ENCODE measurements around the gene PRR23A.

PRR23A gene

DNA sequence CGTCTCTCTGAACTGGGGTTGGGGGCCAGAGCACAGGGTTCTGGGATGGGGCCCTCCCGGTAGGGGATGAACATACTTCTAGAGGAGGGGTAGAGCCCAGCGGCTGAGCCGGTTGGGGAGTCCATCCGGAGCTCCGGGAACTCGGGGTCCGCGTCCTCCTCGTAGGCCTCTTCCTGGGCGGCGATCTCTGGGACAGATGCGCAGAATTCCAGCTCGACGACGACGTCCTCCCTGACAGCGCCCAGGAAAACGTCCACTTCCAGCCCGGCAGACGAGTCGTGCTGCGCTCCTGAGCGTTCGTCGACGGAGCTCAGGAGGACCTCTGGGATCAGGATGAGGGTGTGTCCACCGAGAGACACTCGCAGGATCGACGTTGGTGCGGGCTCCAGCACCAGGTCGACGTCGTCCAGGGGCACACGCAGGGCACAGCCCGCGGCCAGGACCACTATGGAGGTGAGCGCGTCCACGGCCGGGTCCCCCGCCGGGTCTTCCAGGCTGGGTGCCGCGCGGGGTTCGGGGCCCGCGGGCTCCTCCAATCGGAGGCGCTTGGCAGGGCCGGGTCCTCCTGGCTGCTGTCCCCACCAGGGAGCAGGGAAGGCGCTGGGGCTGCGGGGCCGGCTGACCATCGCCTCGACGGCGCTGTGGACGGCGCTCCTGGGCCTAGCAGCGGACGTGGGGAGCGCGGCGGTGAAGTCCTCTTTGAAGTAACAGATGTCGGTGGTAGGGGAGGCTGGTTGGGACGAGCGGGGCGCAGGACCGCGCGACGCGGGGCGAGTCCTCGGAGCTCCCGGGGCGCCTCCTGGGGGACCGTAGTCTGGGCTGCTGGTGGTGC lies 14.2 kb upstream of the PRR23A start:
- TF ChIP-seq CTCF (IDR thresholded peaks at IDR 0.05), result no peak
- Histone ChIP-seq H3K4me3 (ENCODE audit: low read depth, low read length) (no peak overlapping the region), H3K36me3 (ENCODE audit: control insufficient read depth, insufficient read depth, low read length) (no peaks in the 10 kb centered on the region), H3K27ac (no peak overlapping the region), H3K79me2 (no peaks in the 10 kb centered on the region), H3K4me1 (no peaks in the 10 kb centered on the region), H3K4me2 (ENCODE audit: low read length) (no peak overlapping the region), H3K9me3 (ENCODE audit: control insufficient read depth, low read length) (no peaks in the 10 kb centered on the region), H2AFZ (no peak overlapping the region), H3K27me3 (ENCODE audit: control insufficient read depth, insufficient read depth, low read length) (no peaks in the 10 kb centered on the region), H3K9ac (no peak overlapping the region)

DNA sequence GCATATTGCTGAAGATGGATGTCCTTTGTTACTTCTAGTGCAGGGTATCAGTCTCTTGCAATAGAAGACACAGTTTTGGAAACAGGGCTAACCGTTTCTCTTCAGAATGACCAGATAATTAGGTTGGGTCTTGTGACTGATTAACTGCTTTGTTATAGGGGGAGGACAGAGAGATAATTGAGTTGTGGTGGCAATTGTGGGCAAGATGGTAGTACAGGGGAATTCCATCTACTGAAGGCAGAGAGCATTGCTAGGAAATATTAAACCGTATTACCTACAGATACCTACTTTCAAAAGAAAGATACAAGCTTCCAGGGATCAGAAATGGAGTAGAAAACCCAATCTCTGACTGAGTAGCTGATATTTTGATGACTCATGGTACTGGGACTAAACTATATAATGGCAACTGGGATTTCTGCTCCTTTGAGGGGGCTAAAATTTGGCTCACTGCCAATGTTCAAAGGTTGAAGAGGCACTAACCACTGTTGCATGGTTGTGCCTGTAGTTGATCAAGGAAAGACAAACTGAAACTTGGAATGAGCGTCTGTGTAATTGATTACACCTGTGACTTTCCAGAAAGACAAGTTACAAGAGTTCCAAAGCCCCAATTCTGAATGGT lies 10.5 kb upstream of the PRR23A start:
- no peak overlapping the region for H3K27ac ChIP-seq
- no peak for TF ChIP-seq CTCF (IDR thresholded peaks at IDR 0.05)
- H3K4me1 ChIP-seq, result no peaks in the 10 kb centered on the region
- no peak overlapping the region for H3K9ac ChIP-seq
- no peaks in the 10 kb centered on the region for H3K27me3 ChIP-seq (ENCODE audit: control insufficient read depth, insufficient read depth, low read length)
- H3K4me3 ChIP-seq (ENCODE audit: low read depth, low read length), result no peak overlapping the region
- no peak overlapping the region for H3K4me2 ChIP-seq (ENCODE audit: low read length)
- H3K9me3 ChIP-seq (ENCODE audit: control insufficient read depth, low read length), result no peaks in the 10 kb centered on the region
- H2AFZ ChIP-seq, result no peak overlapping the region
- H3K36me3 ChIP-seq (ENCODE audit: control insufficient read depth, insufficient read depth, low read length), result no peaks in the 10 kb centered on the region
- no peaks in the 10 kb centered on the region for H3K79me2 ChIP-seq

GRCh38 chr3:139005356-139005993 lies 593 bp downstream of the PRR23A start:
- no peaks in the 10 kb centered on the region for H3K4me1 ChIP-seq

DNA sequence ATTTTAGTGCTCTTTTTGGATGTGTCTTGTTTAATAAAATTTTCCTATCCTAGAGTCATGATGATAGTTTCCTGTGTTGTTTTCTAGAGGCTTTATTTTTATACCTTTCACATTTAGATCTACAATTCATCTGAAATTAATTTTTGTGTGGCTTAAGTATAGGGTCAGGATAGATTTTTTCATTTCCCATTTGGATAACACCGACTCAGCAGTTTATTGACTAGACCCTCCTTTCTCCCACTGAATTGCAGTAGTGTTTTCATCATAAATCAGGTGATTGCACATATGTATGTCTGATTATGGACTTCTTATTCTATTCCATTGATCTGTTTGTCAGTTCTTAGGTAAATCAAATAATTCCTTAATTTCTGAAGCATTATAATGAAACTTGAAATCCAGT lies 10.4 kb downstream of the PRR23A start:
- no peak overlapping the region for H3K9ac ChIP-seq
- H3K27me3 ChIP-seq (ENCODE audit: control insufficient read depth, insufficient read depth, low read length), result no peaks in the 10 kb centered on the region
- H3K4me3 ChIP-seq (ENCODE audit: low read depth, low read length), result no peak overlapping the region
- H2AFZ ChIP-seq, result no peak overlapping the region
- no peaks in the 10 kb centered on the region for H3K36me3 ChIP-seq (ENCODE audit: control insufficient read depth, insufficient read depth, low read length)
- TF ChIP-seq CTCF (IDR thresholded peaks at IDR 0.05), result no peak
- H3K27ac ChIP-seq, result no peak overlapping the region
- H3K4me1 ChIP-seq, result no peaks in the 10 kb centered on the region
- no peaks in the 10 kb centered on the region for H3K79me2 ChIP-seq
- H3K4me2 ChIP-seq (ENCODE audit: low read length), result no peak overlapping the region
- H3K9me3 ChIP-seq (ENCODE audit: control insufficient read depth, low read length), result no peaks in the 10 kb centered on the region

More at GRCh38 chr3:139005356-139005993, 593 bp downstream of the PRR23A start:
- Histone ChIP-seq H3K9ac (no peak overlapping the region), H3K9me3 (ENCODE audit: control insufficient read depth, low read length) (no peaks in the 10 kb centered on the region), H3K4me2 (ENCODE audit: low read length) (no peak overlapping the region), H3K79me2 (no peaks in the 10 kb centered on the region), H3K27me3 (ENCODE audit: control insufficient read depth, insufficient read depth, low read length) (no peaks in the 10 kb centered on the region), H3K4me3 (ENCODE audit: low read depth, low read length) (no peak overlapping the region), H3K36me3 (ENCODE audit: control insufficient read depth, insufficient read depth, low read length) (no peaks in the 10 kb centered on the region), H3K27ac (no peak overlapping the region), H2AFZ (no peak overlapping the region)
- TF ChIP-seq CTCF (IDR thresholded peaks at IDR 0.05), result no peak

Data from parathyroid adenoma (tissue), 2 donors.